ENCODE data around the gene SCIMP. TPM values are rescaled to one million over a fixed set of nuclear protein-coding genes. Genes with fewer than 3 reads are reported as not detected.

The SCIMP gene
- not detected in 2 replicates for total RNA-seq

GRCh38 chr17:5234645-5235576, at the start of gene SCIMP:
Gene SCIMP, minus strand, starts transcription at chr17:5234860. Its CDS starts 105 bp downstream, at chr17:5234755.

DNA sequence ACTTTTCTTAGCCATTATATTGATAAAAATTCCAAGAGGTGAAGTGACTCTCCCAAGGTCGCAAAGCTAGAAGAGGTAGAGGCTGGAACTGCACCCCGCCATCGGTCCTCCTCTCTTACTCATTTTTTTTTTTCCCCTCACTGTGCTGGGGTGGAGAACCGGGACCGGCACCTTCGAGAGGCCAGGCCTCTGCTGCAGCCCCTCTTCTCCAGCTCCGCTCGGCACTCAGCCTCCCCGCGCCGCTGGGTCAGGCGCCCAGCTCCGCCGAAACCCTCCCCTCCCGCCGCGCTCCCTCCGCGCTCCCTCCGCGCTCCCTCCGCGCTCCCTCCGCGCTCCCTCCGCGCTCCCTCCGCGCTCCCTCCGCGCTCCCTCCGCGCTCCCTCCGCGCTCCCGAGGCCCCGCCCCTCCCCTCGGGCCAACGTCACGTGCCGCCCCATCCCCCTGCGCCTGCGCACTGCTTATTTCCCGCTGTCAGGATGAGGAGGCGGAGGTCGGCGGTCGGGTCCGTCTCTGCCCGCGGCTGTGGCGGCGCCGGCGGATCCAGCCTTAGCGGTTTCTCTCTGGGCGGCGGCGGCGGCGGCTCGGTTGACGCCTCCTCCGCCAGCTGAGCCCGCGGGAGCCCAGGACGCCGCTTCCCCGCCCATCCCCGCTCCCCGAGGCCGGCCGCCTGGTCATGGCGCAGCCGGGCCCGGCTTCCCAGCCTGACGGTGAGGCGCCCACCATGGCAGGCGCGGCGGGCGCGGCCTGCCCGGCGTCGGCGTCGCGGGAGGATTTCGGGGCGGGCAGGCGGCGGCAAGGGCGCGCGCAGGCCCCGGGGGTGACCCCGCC, 47.4 kb upstream of the SCIMP start, which contains the start of gene RABEP1:
RABEP1 (plus strand) TSS at position 471 of the 828 bp plus-strand sequence; CDS start at position 674, 203 bp downstream.

GRCh38 chr17:5191541-5192417, 42.9 kb downstream of the SCIMP start, which contains the start of gene ZNF594:
Gene ZNF594, minus strand, starts transcription at chr17:5191868. Its CDS starts 7,612 bp downstream, at chr17:5184256.

Other genes with a start within 250 kb of the SCIMP start
- 6.8 and 6.9 TPM in 2 replicates for gene CAMTA2, start 247.2 kb downstream of the SCIMP start, total RNA-seq
- gene INCA1, start 237.3 kb downstream of the SCIMP start, total RNA-seq = 0.37 and 0.57 TPM in 2 replicates
- 77.7 and 97.3 TPM in 2 replicates for gene KIF1C, start 236.9 kb downstream of the SCIMP start, total RNA-seq
- gene SLC52A1, start 199.4 kb downstream of the SCIMP start, total RNA-seq = 0.14 TPM in 1 of 2 replicates, not detected in the other
- gene ZFP3, start 156.4 kb downstream of the SCIMP start, total RNA-seq = 1.0 and 1.3 TPM in 2 replicates
- gene ZNF232, start 123.0 kb downstream of the SCIMP start, total RNA-seq = 5.3 and 6.6 TPM in 2 replicates
- under 0.01 TPM in 1 of 2 replicates, not detected in the other for gene USP6, start 118.8 kb downstream of the SCIMP start, total RNA-seq
- gene ZNF594, start 43.0 kb downstream of the SCIMP start, total RNA-seq = 6.0 and 7.0 TPM in 2 replicates
- gene RABEP1, start 47.4 kb upstream of the SCIMP start, total RNA-seq = 33.3 and 43.4 TPM in 2 replicates
- 57.8 and 75.1 TPM in 2 replicates for gene NUP88, start 184.8 kb upstream of the SCIMP start, total RNA-seq
- gene RPAIN, start 185.3 kb upstream of the SCIMP start, total RNA-seq = 35.2 and 45.2 TPM in 2 replicates
- 153 and 207 TPM in 2 replicates for gene C1QBP, start 204.3 kb upstream of the SCIMP start, total RNA-seq
- gene DHX33, start 234.1 kb upstream of the SCIMP start, total RNA-seq = 7.8 and 8.5 TPM in 2 replicates

Measured in smooth muscle cell of bladder (primary cell).